Naive B cell (primary cell): Measurements from ENCODE around the gene NEK7. TPM values are rescaled to one million over a fixed set of nuclear protein-coding genes. Genes with fewer than 3 reads are reported as not detected.

ENCODE experiments used
- ATAC-seq, 2 donors: fragments of 150-1000 bp; cut with Tn5 transposase; 2 replicates each; pipeline ENCODE4 v1.10.0; 2021; ENCODE audit warnings: low read depth in 2 of 2, mild to moderate bottlenecking in 2 of 2, moderate library complexity in 2 of 2
- DNase-seq: peaks from one replicate; pipeline ENCODE4 v3.0.0; 2022
- H3K27ac Mint-ChIP-seq, 6 donors: one replicate each; pipeline ENCODE4 v1.8.0; 2020 to 2022; ENCODE audit warnings: mild to moderate bottlenecking in 6 of 6, mixed read lengths in 6 of 6, moderate library complexity in 5 of 6, inconsistent platforms in 2 of 6
- H3K27me3 Mint-ChIP-seq, 3 donors: one replicate each; pipeline ENCODE4 v1.8.0; 2021 to 2022; ENCODE audit warnings: mixed read lengths in 3 of 3, mild to moderate bottlenecking in 1 of 3
- H3K36me3 Mint-ChIP-seq, 2 donors: one replicate each; pipeline ENCODE4 v1.8.0; 2020 to 2022; ENCODE audit warnings: mixed read lengths in 2 of 2, inconsistent platforms in 1 of 2, mild to moderate bottlenecking in 1 of 2
- H3K4me1 Mint-ChIP-seq, 3 donors: one replicate each; pipeline ENCODE4 v1.8.0; 2020 to 2022; ENCODE audit warnings: mixed read lengths in 3 of 3, inconsistent platforms in 1 of 3, mild to moderate bottlenecking in 1 of 3, moderate library complexity in 1 of 3
- H3K4me3 Mint-ChIP-seq, 8 donors: one replicate each; pipeline ENCODE4 v1.8.0; 2020 to 2022; ENCODE audit warnings: mild to moderate bottlenecking in 8 of 8, mixed read lengths in 8 of 8, moderate library complexity in 8 of 8, inconsistent platforms in 2 of 8
- H3K9me3 Mint-ChIP-seq, 7 donors: one replicate each; pipeline ENCODE4 v1.8.0; 2020 to 2022; ENCODE audit warnings: mixed read lengths in 7 of 7, mild to moderate bottlenecking in 5 of 7, inconsistent platforms in 2 of 7, moderate library complexity in 1 of 7
- polyA plus RNA-seq, 6 donors: library from polyadenylated mRNA; unstranded; fragments of 300-500 nt; fragmentation: Illumina TruSeq; gene quantifications; one replicate each; pipeline ENCODE4 v1.2.3, GENCODE V29; 2021; ENCODE audit warnings: low read depth in 6 of 6

NEK7 gene
- 10 to 100 TPM; 26.4 to 41.2 (median 34.2) TPM for polyA plus RNA-seq

GRCh38 chr1:198156745-198157240 lies at the start of gene NEK7:
TSS of gene NEK7 (plus strand) at chr1:198156998. CDS start at chr1:198232581, 75,583 bp downstream.
- Mint-ChIP-seq H3K27me3 (no peaks in the 10 kb centered on the region), H3K4me3 (peak within 1 kb of the TSS; percentile 97 to 100 (median 99)), H3K27ac (peak within 1 kb of the TSS; percentile 96 to 99 (median 98)), H3K9me3 (no peaks in the 10 kb centered on the region), H3K4me1 (peaks cover 27 to 37% (median 31%) of the 10 kb centered on the region in 3 donors), H3K36me3 (peaks cover 0 to 8% of the 10 kb centered on the region in 2 donors)
- DNase-seq (peak; percentile 63), ATAC-seq (peak; percentile 43 to 45)

GRCh38 chr1:198107091-198107501 lies 49.7 kb upstream of the NEK7 start:
- no peaks in the 10 kb centered on the region for H3K36me3 Mint-ChIP-seq

GRCh38 chr1:198108636-198109370 lies 48.0 kb upstream of the NEK7 start:
- H3K27me3 Mint-ChIP-seq, result peaks cover 0 to 5% (median 3%) of the 10 kb centered on the region in 3 donors
- no peaks in the 10 kb centered on the region for H3K4me1 Mint-ChIP-seq
- H3K4me3 Mint-ChIP-seq, result no peak overlapping the region
- ATAC-seq (no peak), DNase-seq (no peak)
- no peaks in the 10 kb centered on the region for H3K36me3 Mint-ChIP-seq
- no peaks in the 10 kb centered on the region for H3K9me3 Mint-ChIP-seq
- no peak overlapping the region for H3K27ac Mint-ChIP-seq

More at GRCh38 chr1:198107091-198107501, 49.7 kb upstream of the NEK7 start:
- H3K27ac Mint-ChIP-seq, result no peak overlapping the region
- H3K4me1 Mint-ChIP-seq, result no peaks in the 10 kb centered on the region
- no peaks in the 10 kb centered on the region for H3K9me3 Mint-ChIP-seq
- ATAC-seq, result no peak
- peaks cover 0 to 4% (median 0%) of the 10 kb centered on the region in 3 donors for H3K27me3 Mint-ChIP-seq
- no peak overlapping the region for H3K4me3 Mint-ChIP-seq
- no peak for DNase-seq

- no peaks in the 10 kb centered on the region for H3K9me3 Mint-ChIP-seq
- no peak for ATAC-seq
Measured at GRCh38 chr1:198109371-198109715, 47.5 kb upstream of the NEK7 start.

GRCh38 chr1:198113342-198113750 lies 43.5 kb upstream of the NEK7 start:
- H3K27me3 Mint-ChIP-seq, result peaks cover 0 to 13% (median 8%) of the 10 kb centered on the region in 3 donors
- no peak for DNase-seq
- ATAC-seq, result no peak
- H3K4me1 Mint-ChIP-seq, result no peaks in the 10 kb centered on the region
- no peak overlapping the region for H3K4me3 Mint-ChIP-seq
- H3K36me3 Mint-ChIP-seq, result no peaks in the 10 kb centered on the region
- H3K27ac Mint-ChIP-seq, result no peak overlapping the region
- no peaks in the 10 kb centered on the region for H3K9me3 Mint-ChIP-seq

More at GRCh38 chr1:198109371-198109715, 47.5 kb upstream of the NEK7 start:
- Mint-ChIP-seq H3K4me1 (no peaks in the 10 kb centered on the region), H3K27me3 (peaks cover 0 to 9% (median 8%) of the 10 kb centered on the region in 3 donors), H3K4me3 (no peak overlapping the region), H3K27ac (no peak overlapping the region), H3K36me3 (no peaks in the 10 kb centered on the region)
- no peak for DNase-seq

- no peaks in the 10 kb centered on the region for H3K36me3 Mint-ChIP-seq
- no peaks in the 10 kb centered on the region for H3K4me1 Mint-ChIP-seq
- peaks cover 0 to 9% (median 8%) of the 10 kb centered on the region in 3 donors for H3K27me3 Mint-ChIP-seq
- H3K9me3 Mint-ChIP-seq, result no peaks in the 10 kb centered on the region
- no peak overlapping the region for H3K4me3 Mint-ChIP-seq
- no peak for DNase-seq
- H3K27ac Mint-ChIP-seq, result no peak overlapping the region
- no peak for ATAC-seq
Measured at GRCh38 chr1:198116069-198116468, 40.7 kb upstream of the NEK7 start.

- H3K27me3 Mint-ChIP-seq, result peaks cover 0 to 9% (median 8%) of the 10 kb centered on the region in 3 donors
- ATAC-seq, result no peak
- no peaks in the 10 kb centered on the region for H3K36me3 Mint-ChIP-seq
- no peak overlapping the region for H3K27ac Mint-ChIP-seq
- no peak overlapping the region for H3K4me3 Mint-ChIP-seq
- H3K4me1 Mint-ChIP-seq, result no peaks in the 10 kb centered on the region
- no peak for DNase-seq
- H3K9me3 Mint-ChIP-seq, result no peaks in the 10 kb centered on the region
Measured at GRCh38 chr1:198116469-198116868, 40.3 kb upstream of the NEK7 start.

GRCh38 chr1:198117267-198117666 lies 39.5 kb upstream of the NEK7 start:
- Mint-ChIP-seq H3K9me3 (no peaks in the 10 kb centered on the region), H3K4me1 (no peaks in the 10 kb centered on the region), H3K27me3 (peaks cover 0 to 9% (median 8%) of the 10 kb centered on the region in 3 donors), H3K27ac (no peak overlapping the region), H3K4me3 (no peak overlapping the region), H3K36me3 (no peaks in the 10 kb centered on the region)
- ATAC-seq (no peak), DNase-seq (no peak)

- Mint-ChIP-seq H3K27ac (no peak overlapping the region), H3K9me3 (no peaks in the 10 kb centered on the region), H3K4me3 (no peak overlapping the region), H3K27me3 (peaks cover 0 to 9% (median 8%) of the 10 kb centered on the region in 3 donors), H3K4me1 (no peaks in the 10 kb centered on the region), H3K36me3 (no peaks in the 10 kb centered on the region)
- DNase-seq (no peak), ATAC-seq (no peak)
Measured at GRCh38 chr1:198118134-198118533, 38.7 kb upstream of the NEK7 start.

GRCh38 chr1:198119906-198120305 lies 36.9 kb upstream of the NEK7 start:
- Mint-ChIP-seq H3K4me1 (no peaks in the 10 kb centered on the region), H3K27me3 (peaks cover 0 to 4% (median 0%) of the 10 kb centered on the region in 3 donors), H3K36me3 (no peaks in the 10 kb centered on the region), H3K4me3 (no peak overlapping the region), H3K27ac (no peak overlapping the region), H3K9me3 (no peaks in the 10 kb centered on the region)
- DNase-seq (no peak), ATAC-seq (no peak)

- H3K4me3 Mint-ChIP-seq, result no peak overlapping the region
- H3K27me3 Mint-ChIP-seq, result peaks cover 0 to 4% (median 0%) of the 10 kb centered on the region in 3 donors
- ATAC-seq (no peak), DNase-seq (no peak)
- H3K4me1 Mint-ChIP-seq, result no peaks in the 10 kb centered on the region
- no peak overlapping the region for H3K27ac Mint-ChIP-seq
- no peaks in the 10 kb centered on the region for H3K36me3 Mint-ChIP-seq
- H3K9me3 Mint-ChIP-seq, result no peaks in the 10 kb centered on the region
Measured at GRCh38 chr1:198121056-198121826, 35.6 kb upstream of the NEK7 start.

- ATAC-seq, result no peak
- H3K36me3 Mint-ChIP-seq, result no peaks in the 10 kb centered on the region
- H3K4me1 Mint-ChIP-seq, result no peaks in the 10 kb centered on the region
- H3K4me3 Mint-ChIP-seq, result no peak overlapping the region
- no peaks in the 10 kb centered on the region for H3K27me3 Mint-ChIP-seq
- H3K9me3 Mint-ChIP-seq, result no peaks in the 10 kb centered on the region
- no peak overlapping the region for H3K27ac Mint-ChIP-seq
- DNase-seq, result no peak
Measured at GRCh38 chr1:198122693-198123092, 34.1 kb upstream of the NEK7 start.

- Mint-ChIP-seq H3K9me3 (no peaks in the 10 kb centered on the region), H3K4me1 (no peaks in the 10 kb centered on the region), H3K27ac (no peak overlapping the region), H3K4me3 (no peak overlapping the region), H3K36me3 (no peaks in the 10 kb centered on the region), H3K27me3 (no peaks in the 10 kb centered on the region)
- no peak for DNase-seq
- ATAC-seq, result no peak
Measured at GRCh38 chr1:198123133-198123532, 33.7 kb upstream of the NEK7 start.

GRCh38 chr1:198124673-198125072 lies 32.1 kb upstream of the NEK7 start:
- no peak for DNase-seq
- Mint-ChIP-seq H3K4me3 (no peak overlapping the region), H3K27me3 (no peaks in the 10 kb centered on the region), H3K27ac (no peak overlapping the region), H3K4me1 (no peaks in the 10 kb centered on the region), H3K36me3 (no peaks in the 10 kb centered on the region), H3K9me3 (no peaks in the 10 kb centered on the region)
- no peak for ATAC-seq
